ENCODE results near the gene DNAH10.
A peak's percentile ranks its signal among the peaks of the same experiment; 100 is the strongest.
"Not testable (repeated sequence)": the region's sequence is repeated elsewhere in the genome, so short reads cannot be mapped to it uniquely, and the experiment has no call there.

DNAH10 gene

GRCh38 chr12:123748661-123749060, 13.4 kb upstream of the DNAH10 start:
- DNase-seq (ENCODE audit: low read depth), result peak; percentile 75

GRCh38 chr12:123749355-123749754, 12.7 kb upstream of the DNAH10 start:
- no peak for DNase-seq (ENCODE audit: low read depth)

GRCh38 chr12:123750159-123750656, 11.9 kb upstream of the DNAH10 start:
- DNase-seq (ENCODE audit: low read depth), result no peak

GRCh38 chr12:123752046-123752445, 10.1 kb upstream of the DNAH10 start:
- DNase-seq (ENCODE audit: low read depth), result no peak

- DNase-seq (ENCODE audit: low read depth), result no peak
Observed at GRCh38 chr12:123754041-123754772, 7.9 kb upstream of the DNAH10 start.

- DNase-seq (ENCODE audit: low read depth), result no peak
Observed at GRCh38 chr12:123757561-123757960, 4.5 kb upstream of the DNAH10 start.

GRCh38 chr12:123760267-123760938, 1.7 kb upstream of the DNAH10 start:
- no peak for DNase-seq (ENCODE audit: low read depth)

- no peak for DNase-seq (ENCODE audit: low read depth)
Observed at GRCh38 chr12:123762715-123763052, 583 bp downstream of the DNAH10 start.

- no peak for DNase-seq (ENCODE audit: low read depth)
Observed at GRCh38 chr12:123763093-123763492, 992 bp downstream of the DNAH10 start.

- DNase-seq (ENCODE audit: low read depth), result no peak
Observed at GRCh38 chr12:123764109-123764508, 2.0 kb downstream of the DNAH10 start.

GRCh38 chr12:123765504-123766035, 3.5 kb downstream of the DNAH10 start:
- DNase-seq (ENCODE audit: low read depth), result no peak

GRCh38 chr12:123767613-123768012, 5.5 kb downstream of the DNAH10 start:
- no peak for DNase-seq (ENCODE audit: low read depth)

GRCh38 chr12:123771261-123771660, 9.2 kb downstream of the DNAH10 start:
- DNase-seq (ENCODE audit: low read depth), result no peak

GRCh38 chr12:123772074-123772473, 10.0 kb downstream of the DNAH10 start:
- DNase-seq (ENCODE audit: low read depth), result no peak

- DNase-seq (ENCODE audit: low read depth), result no peak
Observed at GRCh38 chr12:123773375-123773774, 11.3 kb downstream of the DNAH10 start.

- DNase-seq (ENCODE audit: low read depth), result no peak
Observed at GRCh38 chr12:123779551-123779950, 17.4 kb downstream of the DNAH10 start.

- DNase-seq (ENCODE audit: low read depth), result no peak
Observed at GRCh38 chr12:123782997-123783792, 21.1 kb downstream of the DNAH10 start.

GRCh38 chr12:123787466-123787865, 25.4 kb downstream of the DNAH10 start:
- DNase-seq (ENCODE audit: low read depth), result no peak

GRCh38 chr12:123788541-123788940, 26.4 kb downstream of the DNAH10 start:
- DNase-seq (ENCODE audit: low read depth), result no peak

GRCh38 chr12:123789422-123789821, 27.3 kb downstream of the DNAH10 start:
- not testable (repeated sequence) for DNase-seq (ENCODE audit: low read depth)

- no peak for DNase-seq (ENCODE audit: low read depth)
Observed at GRCh38 chr12:123790905-123791467, 28.9 kb downstream of the DNAH10 start.

GRCh38 chr12:123794027-123794426, 31.9 kb downstream of the DNAH10 start:
- no peak for DNase-seq (ENCODE audit: low read depth)
